Hepatocyte (in vitro differentiated cells): Measurements from ENCODE around the gene CAMKK1.

Experiments used
- CTCF ChIP-seq: fragments of 200-600 bp; sonication (generic); IDR thresholded peaks from 2 replicates; pipeline ENCODE4 v1.5.1; 2016; ENCODE audit warnings: antibody characterized with exemption, mild to moderate bottlenecking; ENCODE audit not compliant: poor library complexity
- EZH2 ChIP-seq: fragments of 200-600 bp; sonication (generic); IDR thresholded peaks from 2 replicates; pipeline ENCODE4 v1.6.1; 2016; ENCODE audit warnings: antibody characterized with exemption, mild to moderate bottlenecking, borderline replicate concordance
- EZH2phosphoT487 ChIP-seq: fragments of 200-600 bp; sonication (generic); IDR thresholded peaks from one replicate; pipeline ENCODE4 v1.6.1; 2018; ENCODE audit warnings: antibody characterized with exemption, mild to moderate bottlenecking, low read depth, moderate library complexity; ENCODE audit not compliant: unreplicated experiment, severe bottlenecking

GRCh38 chr17:3852561-3852960 is 40.3 kb downstream of the CAMKK1 start:
- TF ChIP-seq CTCF (no peak), EZH2 (no peak), EZH2phosphoT487 (no peak)
